PC-9 (cell line): ENCODE results near the gene ZNF343.

Source experiments
- CTCF ChIP-seq: fragments of 200-600 bp; sonication (generic); conservative IDR thresholded peaks from 2 replicates; pipeline ENCODE4 v1.6.1; 2017; ENCODE audit warnings: mixed run types, antibody characterized with exemption, mild to moderate bottlenecking, moderate library complexity
- EZH2 ChIP-seq: fragments of 200-600 bp; sonication (generic); IDR thresholded peaks from 2 replicates; pipeline ENCODE4 v1.8.0; 2017; ENCODE audit warnings: antibody characterized with exemption, low read depth

GRCh38 chr20:2459981-2460751 lies 48.5 kb downstream of the ZNF343 start:
- TF ChIP-seq CTCF (no peak), EZH2 (no peak)
